HG03460 (cell line): ENCODE measurements around the gene ATF7.
"Not testable (repeated sequence)": the region's sequence is repeated elsewhere in the genome, so short reads cannot be mapped to it uniquely, and the experiment has no call there.

Source experiments
- ATAC-seq: cut with Tn5 transposase; IDR thresholded peaks from one replicate; pipeline ENCODE4 v1.9.1; 2021; ENCODE audit not compliant: unreplicated experiment

The ATF7 gene

DNA sequence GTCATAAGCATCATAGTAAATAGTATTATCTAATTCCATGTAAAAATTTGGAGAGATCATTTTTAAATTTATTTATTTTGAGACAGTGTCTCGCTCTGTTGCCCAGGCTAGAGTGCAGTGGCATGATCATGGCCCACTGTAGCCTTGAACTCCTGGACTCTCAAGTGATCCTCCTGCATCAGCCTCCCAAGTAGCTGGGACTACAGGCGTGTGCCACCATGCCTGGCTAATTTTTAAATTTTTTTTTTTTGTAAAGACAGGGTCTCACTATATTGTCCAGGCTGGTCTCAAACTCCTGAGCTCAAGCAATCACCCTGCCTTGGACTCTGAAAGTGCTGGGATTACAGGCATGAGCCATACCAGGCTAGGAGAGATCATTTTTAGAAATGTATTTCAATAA lies 27.2 kb downstream of the ATF7 start:
- ATAC-seq: not testable (repeated sequence)

DNA sequence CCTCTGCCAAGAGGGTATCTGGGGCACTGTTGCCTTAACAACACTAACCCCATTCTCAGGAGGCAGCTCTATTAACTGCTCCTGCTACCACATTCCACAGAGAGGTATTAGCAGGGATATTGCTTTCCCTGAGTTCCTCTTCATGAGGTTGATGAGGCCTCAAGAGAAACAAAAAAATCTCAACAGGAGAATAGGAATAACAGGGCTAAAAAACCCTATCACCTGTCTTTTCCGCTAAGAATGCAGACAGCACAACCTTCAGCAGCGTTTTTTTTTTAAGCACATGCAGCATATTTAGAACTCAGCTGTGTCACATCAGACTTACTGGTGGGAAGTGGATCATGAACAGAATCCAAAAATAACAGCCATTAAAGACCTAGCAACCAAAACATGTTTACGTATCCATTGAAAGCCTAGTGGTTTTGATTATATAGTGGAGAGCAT lies 29.2 kb downstream of the ATF7 start:
- ATAC-seq: no peak

- ATAC-seq: no peak
Observed at GRCh38 chr12:53594897-53595615, 31.1 kb downstream of the ATF7 start.

- ATAC-seq: no peak
Observed at GRCh38 chr12:53593707-53594106, 32.5 kb downstream of the ATF7 start.

GRCh38 chr12:53593031-53593430 lies 33.2 kb downstream of the ATF7 start:
- ATAC-seq: no peak

- no peak for ATAC-seq
Observed at GRCh38 chr12:53592426-53592825, 33.8 kb downstream of the ATF7 start.

GRCh38 chr12:53591301-53592206 lies 34.6 kb downstream of the ATF7 start:
- no peak for ATAC-seq

DNA sequence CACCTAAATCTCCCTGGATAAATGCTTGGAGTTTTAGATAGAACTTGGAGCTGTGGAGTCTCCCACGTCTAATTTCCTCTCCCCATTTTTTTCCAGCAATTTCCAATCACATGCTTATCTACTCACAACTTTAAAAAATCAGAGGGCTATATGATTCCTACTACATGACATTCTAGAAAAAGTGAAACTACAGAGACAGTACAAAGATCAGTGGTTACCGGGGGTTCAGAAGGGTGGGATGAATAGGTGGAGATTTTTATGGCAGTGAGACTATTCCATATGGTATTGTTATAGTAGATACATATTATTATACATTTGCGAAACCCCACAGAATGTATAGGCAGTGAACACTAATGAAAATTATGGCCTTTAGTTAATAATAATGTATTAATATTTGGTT lies 35.5 kb downstream of the ATF7 start:
- no peak for ATAC-seq

- ATAC-seq: no peak
Observed at GRCh38 chr12:53589915-53590314, 36.3 kb downstream of the ATF7 start.

DNA sequence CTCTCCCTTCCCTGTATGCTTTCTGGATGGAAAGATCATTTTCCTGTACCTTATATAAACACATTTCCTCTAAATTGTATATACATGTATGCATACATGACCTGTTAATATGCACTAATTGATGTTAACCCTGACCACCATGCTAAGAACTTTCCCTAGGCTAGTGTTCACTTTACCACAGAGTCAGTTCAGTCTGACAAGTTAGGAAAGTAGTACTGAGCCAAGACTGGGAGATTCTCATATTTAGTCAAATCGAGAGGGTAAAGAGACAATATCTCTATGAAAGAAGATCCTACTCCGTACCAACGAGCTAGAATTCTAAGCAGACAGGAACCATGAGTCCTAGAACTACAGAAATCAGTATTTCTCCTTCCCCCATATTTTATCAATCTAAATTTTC lies 36.8 kb downstream of the ATF7 start:
- no peak for ATAC-seq

GRCh38 chr12:53588123-53588522 lies 38.1 kb downstream of the ATF7 start:
- no peak for ATAC-seq

- no peak for ATAC-seq
Observed at GRCh38 chr12:53586745-53587144, 39.4 kb downstream of the ATF7 start.

DNA sequence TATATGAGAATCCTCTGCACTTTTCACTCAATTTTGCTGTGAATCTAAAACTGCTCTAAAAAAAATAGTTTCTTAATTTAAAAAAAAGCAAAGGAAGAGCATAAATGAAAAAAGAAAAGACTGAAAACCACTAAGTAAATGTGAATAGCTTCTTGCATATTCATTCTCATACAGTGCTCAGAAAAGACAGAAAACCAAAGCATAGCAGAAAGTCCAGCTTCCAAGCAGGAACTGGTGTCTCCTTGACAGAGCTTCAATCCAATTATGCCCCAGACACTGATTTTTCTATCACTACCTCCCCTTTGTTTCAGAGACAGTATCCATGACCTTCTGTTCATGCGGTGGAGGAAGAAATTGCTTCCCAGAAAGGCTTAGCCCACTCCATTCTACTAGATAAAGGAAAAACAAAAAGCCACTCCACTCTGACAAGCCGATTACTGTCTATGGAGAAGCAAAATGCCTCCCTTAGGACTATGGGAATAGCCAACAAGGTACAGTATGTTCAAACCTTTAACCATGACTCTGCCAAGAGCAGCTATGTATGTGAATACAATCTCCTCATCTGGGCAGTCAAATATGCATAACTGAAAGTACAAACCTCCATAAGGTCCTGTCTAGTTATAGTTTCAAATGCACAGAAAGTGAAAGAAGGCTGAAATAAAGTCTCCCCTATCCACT lies 40.6 kb downstream of the ATF7 start:
- ATAC-seq: peak; percentile 87

- ATAC-seq: peak; percentile 65
Observed at GRCh38 chr12:53579545-53579955, 46.6 kb downstream of the ATF7 start.

GRCh38 chr12:53578783-53579182 lies 47.4 kb downstream of the ATF7 start:
- no peak for ATAC-seq

GRCh38 chr12:53577941-53578352 lies 48.2 kb downstream of the ATF7 start:
- no peak for ATAC-seq

DNA sequence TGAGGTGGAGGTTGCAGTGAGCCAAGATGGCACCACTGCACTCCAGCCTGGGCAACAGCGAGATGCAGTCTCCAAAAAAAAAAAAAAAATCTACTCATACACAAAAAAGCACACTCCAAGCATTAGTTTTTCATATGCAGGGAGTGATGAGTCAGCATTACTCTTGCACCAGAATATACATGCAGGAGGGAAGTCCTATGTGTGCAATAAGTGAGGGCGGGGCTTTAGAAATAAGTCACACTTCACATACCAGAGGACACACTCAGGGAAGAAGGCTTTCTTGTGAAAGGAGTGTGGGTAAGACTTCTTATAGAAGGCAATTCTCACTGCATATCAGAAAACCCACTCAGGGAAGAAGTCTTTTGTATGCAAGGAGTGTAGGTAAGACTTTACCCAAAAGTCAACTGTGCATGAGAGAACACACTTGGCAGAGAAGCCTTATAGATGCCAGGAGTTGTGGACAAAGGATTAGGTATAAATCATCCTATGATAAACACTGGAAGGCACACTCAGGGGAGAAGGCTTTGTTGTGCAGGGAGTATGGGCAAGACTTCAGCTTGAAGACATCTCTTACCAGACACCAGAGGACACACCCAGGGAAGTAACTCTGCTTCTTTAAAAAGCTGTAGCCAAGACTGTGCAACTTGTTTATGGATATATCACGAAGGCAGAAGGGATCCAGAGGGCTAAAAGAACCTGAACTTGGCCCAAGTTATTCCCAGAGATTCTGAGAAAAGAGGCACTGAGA lies 50.5 kb downstream of the ATF7 start:
- ATAC-seq: no peak

DNA sequence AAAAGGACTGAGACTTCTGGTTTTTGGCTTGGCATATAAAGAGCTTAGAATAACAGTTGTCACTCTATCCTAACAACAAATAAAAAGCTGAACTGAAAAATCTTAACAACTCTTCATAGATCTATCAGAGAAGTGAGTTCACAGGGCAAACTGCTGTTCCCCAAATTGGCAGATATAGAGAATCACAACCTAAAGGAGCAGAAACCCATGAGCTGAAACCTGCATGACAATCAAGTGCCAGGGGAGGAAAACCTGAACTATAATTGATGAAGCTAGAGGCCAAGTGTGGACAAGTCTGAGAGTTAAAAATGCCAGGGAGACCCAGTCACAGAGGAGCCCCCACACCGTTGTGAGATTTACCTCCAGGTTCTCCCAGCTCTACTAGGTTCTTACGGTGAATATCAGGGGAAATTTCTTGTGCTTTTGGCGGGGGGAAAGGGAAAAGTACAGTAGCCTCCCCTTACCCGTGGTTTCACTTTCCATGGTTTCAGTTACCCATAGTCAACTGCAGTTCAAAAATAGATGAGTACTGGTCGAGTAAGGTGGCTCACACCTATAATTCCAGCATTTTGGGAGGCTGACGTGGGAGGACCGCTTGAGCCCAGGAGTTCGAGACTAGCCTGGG lies 53.9 kb downstream of the ATF7 start:
- ATAC-seq: no peak

DNA sequence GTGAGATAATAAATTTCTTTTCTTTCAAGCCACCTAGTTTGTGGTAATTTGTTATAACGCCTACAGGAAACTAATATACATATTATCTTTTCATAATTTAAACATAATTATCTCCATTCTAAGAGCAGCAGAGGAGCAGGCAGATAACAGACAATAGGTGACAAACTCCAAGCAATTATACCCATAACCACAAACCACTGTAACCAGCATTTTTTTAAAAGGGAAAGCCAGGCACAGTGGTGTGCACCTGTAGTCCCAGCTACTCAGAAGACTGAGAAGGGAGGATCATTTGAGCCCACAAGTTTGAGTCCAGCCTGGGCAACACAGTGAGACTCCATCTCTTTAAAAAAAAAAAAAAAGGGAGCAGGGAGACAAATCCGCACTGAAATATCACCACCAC lies 54.9 kb downstream of the ATF7 start:
- ATAC-seq: no peak

- ATAC-seq: no peak
Observed at GRCh38 chr12:53568809-53569557, 57.2 kb downstream of the ATF7 start.
